Measurements from ENCODE around the gene SCAMP2. TPM values are rescaled to one million over a fixed set of nuclear protein-coding genes. Genes with fewer than 3 reads are reported as not detected.

SCAMP2 gene
- total RNA-seq, 1 experiment from 2014 or later = 50.2 TPM

GRCh38 chr15:74878273-74878672 is 5.1 kb upstream of the SCAMP2 start:
- H3K27me3 ChIP-seq (ENCODE audit: insufficient read depth, low read length) = no peaks in the 10 kb centered on the region
- H4K20me1 ChIP-seq (ENCODE audit: control insufficient read depth, insufficient read depth, insufficient read length) = no peaks in the 10 kb centered on the region
- no peak overlapping the region for H3T11ph ChIP-seq (ENCODE audit: low read length)
- H4K8ac ChIP-seq (replicated peaks; ENCODE audit: insufficient read length, low read depth, low read length) = no peak overlapping the region
- no peak overlapping the region for H2AK5ac ChIP-seq (ENCODE audit: insufficient read length, low read length)
- H3K27me3 Mint-ChIP-seq (ENCODE audit: low read depth) = peaks cover 5% of the 10 kb centered on the region; the same call in 1 of the 2 replicates
- no peak overlapping the region for H3K4ac ChIP-seq (ENCODE audit: low read depth, low read length)
- TF ChIP-seq CTCF (conservative IDR thresholded peaks at IDR 0.05) = no peak
- H2BK20ac ChIP-seq (ENCODE audit: low read depth, low read length, poor library complexity, severe bottlenecking) = no peak overlapping the region
- no peak overlapping the region for H3K27ac ChIP-seq (ENCODE audit: insufficient read length, low read depth, low read length)
- no peak overlapping the region for H3K56ac ChIP-seq (ENCODE audit: insufficient read length, low read depth, low read length)
- H3K23ac ChIP-seq (ENCODE audit: insufficient read length, low read depth, low read length) = no peak overlapping the region
- H3K79me2 ChIP-seq (ENCODE audit: insufficient read depth, low read length) = no peaks in the 10 kb centered on the region
- no peaks in the 10 kb centered on the region for H3K4me1 ChIP-seq (ENCODE audit: insufficient read depth, low read length)
- DNase-seq = no peak
- no peak overlapping the region for H3K9ac ChIP-seq (ENCODE audit: extremely low read depth, insufficient read length, low read length)
- peaks cover 0 to 5% of the 10 kb centered on the region in 2 experiments; a peak in 1 of 4 replicates for H3K4me1 Mint-ChIP-seq
- 0 out of 7 replicates have a peak overlapping the region, but pooled peaks of 1 of the 3 experiments have one; percentile 28 for H3K27ac Mint-ChIP-seq
- peaks cover 11% of the 10 kb centered on the region for H3K9me3 ChIP-seq (ENCODE audit: control insufficient read depth, low read depth, low read length)
- no peak overlapping the region for H4K5ac ChIP-seq (ENCODE audit: insufficient read length, low read depth, low read length)
- no peak overlapping the region for H3K4me2 ChIP-seq (ENCODE audit: insufficient read depth, insufficient read length, low read length)
- H3K36me3 Mint-ChIP-seq (ENCODE audit: insufficient read depth in 1 of 3, low read depth in 3 of 3) = peaks cover 0 to 8% (median 6%) of the 10 kb centered on the region in 3 experiments; a peak in 4 of 7 replicates
- no peak overlapping the region for H2BK120ac ChIP-seq (ENCODE audit: low read depth, low read length, poor library complexity, severe bottlenecking)
- H3K23me2 ChIP-seq (ENCODE audit: insufficient read length, low read depth, low read length, poor library complexity, severe bottlenecking) = peaks cover 6% of the 10 kb centered on the region
- H2BK5ac ChIP-seq (ENCODE audit: insufficient read length, low read length) = no peak overlapping the region
- no peak overlapping the region for H3K4me3 Mint-ChIP-seq
- no peak overlapping the region for H3K18ac ChIP-seq (ENCODE audit: insufficient read length, low read depth, low read length)
- no peak overlapping the region for H2AFZ ChIP-seq (ENCODE audit: low read length)
- H3K9me3 Mint-ChIP-seq = peaks cover 6 to 9% of the 10 kb centered on the region in 2 experiments; a peak in 4 of 5 replicates
- H4K91ac ChIP-seq (ENCODE audit: insufficient read length, low read depth, low read length) = no peak overlapping the region
- no CpG with 5 or more reads among the region's 4 CpGs for WGBS (ENCODE audit: extremely low coverage, insufficient read length, low lambda C conversion rate)
- H3K79me1 ChIP-seq (ENCODE audit: insufficient read depth, low read depth, low read length, poor library complexity, severe bottlenecking) = no peaks in the 10 kb centered on the region
- no peak overlapping the region for H3K14ac ChIP-seq (ENCODE audit: insufficient read depth, low read length)
- no peak overlapping the region for H2BK15ac ChIP-seq (ENCODE audit: low read depth, low read length)
- no peak overlapping the region for H2BK12ac ChIP-seq (ENCODE audit: insufficient read length, low read depth, low read length)
